H1 (cell line): Measurements from ENCODE around the gene DGKH.
"Not testable (repeated sequence)": the region's sequence is repeated elsewhere in the genome, so short reads cannot be mapped to it uniquely, and the experiment has no call there.

Experiments
- CTCF ChIP-seq, 3 experiments: IDR thresholded peaks; 1 replicate in 2 of 3; 2 replicates in 1 of 3; pipeline versions ENCODE4 v1.5.1 to v1.6.1; 2011; ENCODE audit warnings: low read length in 3 of 3, mild to moderate bottlenecking in 3 of 3, inconsistent platforms in 2 of 3, low read depth in 1 of 3, moderate library complexity in 1 of 3; ENCODE audit not compliant: insufficient read depth in 1 of 3; ENCODE audit errors: control extremely low read depth in 1 of 3
- EP300 ChIP-seq, 2 experiments: IDR thresholded peaks; 1 replicate in 1 of 2; 2 replicates in 1 of 2; pipeline ENCODE4 v1.6.1; 2011 to 2012; ENCODE audit warnings: low read depth in 2 of 2, low read length in 2 of 2, mild to moderate bottlenecking in 2 of 2, borderline replicate concordance in 1 of 2, inconsistent platforms in 1 of 2, moderate library complexity in 1 of 2
- RAD21 ChIP-seq, 2 experiments: IDR thresholded peaks in 1 of 2; conservative IDR thresholded peaks in 1 of 2; 2 replicates each; pipeline ENCODE4 v1.6.1; 2011; ENCODE audit warnings: low read depth in 2 of 2, low read length in 2 of 2, improper control_type of control experiment in 1 of 2, inconsistent platforms in 1 of 2, mild to moderate bottlenecking in 1 of 2, moderate library complexity in 1 of 2
- SIX5 ChIP-seq: IDR thresholded peaks from 2 replicates; pipeline ENCODE4 v1.6.1; 2011; ENCODE audit warnings: mild to moderate bottlenecking, low read depth, low read length
- SP1 ChIP-seq: IDR thresholded peaks from 2 replicates; pipeline ENCODE4 v1.6.1; 2011; ENCODE audit warnings: low read depth, low read length

DNA sequence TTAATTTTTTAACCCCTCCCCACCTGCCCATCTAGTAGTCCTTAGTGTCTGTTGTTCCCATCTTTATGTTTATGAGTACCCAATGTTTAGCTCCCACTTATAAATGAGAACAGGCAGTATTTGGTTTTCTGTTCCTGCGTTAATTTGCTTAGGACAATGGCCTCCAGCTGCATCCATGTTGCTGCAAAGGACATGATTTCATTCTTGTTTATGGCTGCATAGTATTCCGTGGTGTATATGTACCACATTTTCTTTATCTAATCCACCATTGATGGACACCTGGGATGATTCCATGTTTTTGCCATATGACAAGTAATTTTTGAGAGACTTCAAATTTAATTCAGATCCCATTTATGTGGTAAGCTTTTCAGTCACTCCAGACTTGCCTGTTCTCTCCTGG, 47.8 kb downstream of the DGKH start:
- TF ChIP-seq CTCF (IDR thresholded peaks at IDR 0.05; ENCODE audit: control extremely low read depth in 1 of 3, insufficient read depth in 1 of 3, low read depth in 1 of 3, low read length in 3 of 3); RAD21 (IDR thresholded peaks at IDR 0.05 in 1 of 2, conservative IDR thresholded peaks at IDR 0.05 in 1 of 2; ENCODE audit: low read depth in 2 of 2, low read length in 2 of 2); SP1; SIX5; EP300 (IDR thresholded peaks at IDR 0.05; ENCODE audit: borderline replicate concordance in 1 of 2, low read depth in 2 of 2, low read length in 2 of 2): not testable (repeated sequence)
